Measurements from ENCODE around the gene SLC4A4. TPM values are rescaled to one million over a fixed set of nuclear protein-coding genes. Genes with fewer than 3 reads are reported as not detected.

SLC4A4 gene
- total and polyA plus RNA-seq, 2 of the 13 experiments (the other 11 are each of a cell fraction or from before 2014, with no cell fraction given), result 0.01 TPM; not detected in 1

GRCh38 chr4:71426381-71427042 lies 87.7 kb downstream of the SLC4A4 start:
- ChIA-PET POLR2A (no interaction called here), CTCF (ENCODE audit: low intra/inter-chr PET ratio, low total read pairs) (no interaction called here)
- DNase-seq (ENCODE audit: low spot score) (no peak), FAIRE-seq (no peak), ATAC-seq (no peak)
- TF ChIP-seq ZBTB42 (CRISPR knock-in tag; IDR thresholded peaks at IDR 0.05), result no peak
- no peak for TF ChIP-seq ZMYM3 (CRISPR knock-in tag; IDR thresholded peaks at IDR 0.05)
- TF ChIP-seq KMT2B (CRISPR knock-in tag; IDR thresholded peaks at IDR 0.05), result no peak
- TF ChIP-seq TSC22D2 (CRISPR knock-in tag; IDR thresholded peaks at IDR 0.05; ENCODE audit: borderline replicate concordance), result no peak
- no peak for TF ChIP-seq ZNF704 (CRISPR knock-in tag; IDR thresholded peaks at IDR 0.05; ENCODE audit: borderline replicate concordance)
- no peak for TF ChIP-seq DPF2 (CRISPR knock-in tag; IDR thresholded peaks at IDR 0.05; ENCODE audit: borderline replicate concordance, low read depth)
- no peak for TF ChIP-seq ZNF891 (CRISPR knock-in tag; IDR thresholded peaks at IDR 0.05)
- no peak for TF ChIP-seq SP2 (CRISPR knock-in tag; IDR thresholded peaks at IDR 0.05)
- no peak for TF ChIP-seq BCL6 (CRISPR knock-in tag; IDR thresholded peaks at IDR 0.05)
- no peak for TF ChIP-seq ZNF451 (CRISPR knock-in tag; IDR thresholded peaks at IDR 0.05)
- no peak for TF ChIP-seq ZNF543 (CRISPR knock-in tag; IDR thresholded peaks at IDR 0.05)
- no peak for TF ChIP-seq ZNF20 (CRISPR knock-in tag; IDR thresholded peaks at IDR 0.05)
- no peak for TF ChIP-seq ZNF564 (CRISPR knock-in tag; IDR thresholded peaks at IDR 0.05)
- TF ChIP-seq ZC3H4 (CRISPR knock-in tag; IDR thresholded peaks at IDR 0.05; ENCODE audit: borderline replicate concordance), result no peak
- TF ChIP-seq ZNF136 (CRISPR knock-in tag; IDR thresholded peaks at IDR 0.05; ENCODE audit: low read depth), result no peak
- TF ChIP-seq ZNF382 (CRISPR knock-in tag; IDR thresholded peaks at IDR 0.05; ENCODE audit: borderline replicate concordance), result no peak
- no peak for TF ChIP-seq ZBTB39 (CRISPR knock-in tag; IDR thresholded peaks at IDR 0.05)
- no peak for TF ChIP-seq IRX3 (CRISPR knock-in tag; IDR thresholded peaks at IDR 0.05; ENCODE audit: borderline replicate concordance, low read depth)
- no peak overlapping the region for H3K9ac ChIP-seq (ENCODE audit: insufficient read depth, low read depth, low read length)
- H3K36me3 ChIP-seq (replicated peaks in 1 of 2; ENCODE audit: control insufficient read depth in 1 of 2, insufficient read depth in 2 of 2, low read length in 2 of 2), result no peaks in the 10 kb centered on the region
- in situ Hi-C loops (cut with HindIII; ENCODE audit: extremely low pct_ligation_motif_present, low pct_unique_long_range_greater_than_20kb) (no loop called here), intact Hi-C loops (cut with micrococcal nuclease; ENCODE audit: unreplicated experiment) (no loop called here)
- no peaks in the 10 kb centered on the region for H4K20me1 ChIP-seq (ENCODE audit: insufficient read depth, low read length)
- H2AFZ ChIP-seq (ENCODE audit: low read length), result no peak overlapping the region
- no peak overlapping the region for H3K4me2 ChIP-seq (ENCODE audit: low read depth, low read length)
- no TSS peak for BruUV-seq (replicated peaks)
- H3K4me1 ChIP-seq (ENCODE audit: insufficient read depth, low read length), result no peaks in the 10 kb centered on the region
- H3K27ac ChIP-seq (ENCODE audit: extremely low read length, insufficient read depth, low read length), result no peak overlapping the region
- WGBS (ENCODE audit: low lambda C conversion rate), result 0% methylated on average over 2 of the region's 2 CpGs
- no peaks in the 10 kb centered on the region for H3K79me2 ChIP-seq (ENCODE audit: insufficient read depth, low read length)
- no peaks in the 10 kb centered on the region for H3K9me3 ChIP-seq (ENCODE audit: low read length)
- H3K27me3 ChIP-seq (ENCODE audit: control insufficient read depth in 1 of 2, insufficient read depth in 2 of 2, low read length in 2 of 2), result no peaks in the 10 kb centered on the region
- no peak overlapping the region for H3K4me3 ChIP-seq (replicated peaks in 1 of 3; ENCODE audit: insufficient read depth in 1 of 3, low read depth in 2 of 3, low read length in 3 of 3)

Data from HepG2 (cell line).